GM23338 (cell line): ENCODE measurements around the gene RALGPS1.

ENCODE experiments used
- EZH2 ChIP-seq: fragments of 200-600 bp; sonication (generic); IDR thresholded peaks from one replicate; pipeline ENCODE4 v1.8.0; 2017; ENCODE audit warnings: antibody characterized with exemption, mild to moderate bottlenecking, low read depth; ENCODE audit not compliant: unreplicated experiment
- EZH2phosphoT487 ChIP-seq: fragments of 200-600 bp; sonication (generic); IDR thresholded peaks from one replicate; pipeline ENCODE4 v1.8.1; 2018; ENCODE audit warnings: antibody characterized with exemption; ENCODE audit not compliant: unreplicated experiment
- TF ChIP-seq, protein P1 (sequence below), 2 experiments: fragments of 200-600 bp in 1 of 2; sonication (generic) in 1 of 2; conservative IDR thresholded peaks; 2 replicates each; pipeline versions ENCODE4 v1.5.1 to v1.6.1; 2016 to 2017; ENCODE audit warnings: antibody characterized with exemption in 2 of 2, low read depth in 2 of 2, mild to moderate bottlenecking in 2 of 2, moderate library complexity in 1 of 2

DNA sequence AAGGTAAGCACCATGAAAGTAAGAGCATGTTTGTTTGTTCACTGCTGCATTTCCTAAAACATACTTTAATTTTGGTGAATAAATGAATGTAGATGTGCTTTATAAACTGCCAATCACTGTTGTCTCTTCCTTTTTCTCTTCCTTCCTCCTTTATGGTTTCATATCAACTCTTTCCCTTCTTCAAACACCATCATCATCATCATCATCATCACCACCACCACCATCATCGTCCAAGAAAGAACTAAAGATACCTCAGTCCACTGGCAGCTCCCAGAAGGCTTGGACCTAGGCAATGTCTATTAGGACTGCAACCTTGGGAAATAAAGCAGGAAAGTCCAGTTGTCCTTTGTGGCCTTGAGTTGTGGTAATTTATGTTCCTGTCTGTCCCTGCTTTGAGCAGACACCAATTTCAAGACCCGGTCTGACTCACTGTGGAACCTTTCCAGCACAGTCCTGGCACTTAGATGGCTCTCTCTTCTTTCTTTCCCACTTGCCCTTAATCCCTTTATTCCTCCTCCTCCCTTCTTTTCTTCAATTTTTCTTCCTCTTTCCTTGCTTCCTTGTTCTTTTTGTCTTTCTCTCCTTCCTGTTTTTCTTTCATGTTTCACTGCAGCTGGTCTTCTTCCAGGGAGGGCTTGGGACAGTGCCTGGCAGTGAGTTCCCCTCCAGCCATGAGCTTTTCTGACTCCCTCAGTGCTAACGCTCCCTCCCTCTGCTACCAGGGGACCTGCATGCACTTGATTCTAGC lies 108.5 kb downstream of the RALGPS1 start:
- TF ChIP-seq EZH2phosphoT487 (no peak), EZH2 (no peak)
- TF ChIP-seq, protein P1, sequence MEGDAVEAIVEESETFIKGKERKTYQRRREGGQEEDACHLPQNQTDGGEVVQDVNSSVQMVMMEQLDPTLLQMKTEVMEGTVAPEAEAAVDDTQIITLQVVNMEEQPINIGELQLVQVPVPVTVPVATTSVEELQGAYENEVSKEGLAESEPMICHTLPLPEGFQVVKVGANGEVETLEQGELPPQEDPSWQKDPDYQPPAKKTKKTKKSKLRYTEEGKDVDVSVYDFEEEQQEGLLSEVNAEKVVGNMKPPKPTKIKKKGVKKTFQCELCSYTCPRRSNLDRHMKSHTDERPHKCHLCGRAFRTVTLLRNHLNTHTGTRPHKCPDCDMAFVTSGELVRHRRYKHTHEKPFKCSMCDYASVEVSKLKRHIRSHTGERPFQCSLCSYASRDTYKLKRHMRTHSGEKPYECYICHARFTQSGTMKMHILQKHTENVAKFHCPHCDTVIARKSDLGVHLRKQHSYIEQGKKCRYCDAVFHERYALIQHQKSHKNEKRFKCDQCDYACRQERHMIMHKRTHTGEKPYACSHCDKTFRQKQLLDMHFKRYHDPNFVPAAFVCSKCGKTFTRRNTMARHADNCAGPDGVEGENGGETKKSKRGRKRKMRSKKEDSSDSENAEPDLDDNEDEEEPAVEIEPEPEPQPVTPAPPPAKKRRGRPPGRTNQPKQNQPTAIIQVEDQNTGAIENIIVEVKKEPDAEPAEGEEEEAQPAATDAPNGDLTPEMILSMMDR (conservative IDR thresholded peaks at IDR 0.05; ENCODE audit: low read depth in 2 of 2): no peak
